Peyer's patch (tissue), 4 donors: ENCODE data around the gene YY1. TPM values are rescaled to one million over a fixed set of nuclear protein-coding genes. Genes with fewer than 3 reads are reported as not detected.
A peak's percentile ranks its signal among the peaks of the same experiment; 100 is the strongest.

ENCODE experiments used
- DNase-seq, 3 donors: peaks; one replicate each; pipeline ENCODE4 v3.0.0-alpha.2; 2017 to 2019
- H3K27ac ChIP-seq, 4 donors: fragments of 200-600 bp; sonication (generic); one replicate each; pipeline ENCODE4 v1.5.1; 2016 to 2019
- H3K27me3 ChIP-seq, 2 donors: fragments of 200-600 bp; sonication (generic); one replicate each; pipeline ENCODE4 v1.5.1; 2019
- H3K36me3 ChIP-seq, 3 donors: fragments of 200-600 bp; sonication (generic); one replicate each; pipeline ENCODE4 v1.5.1; 2016 to 2019
- H3K4me1 ChIP-seq, 4 donors: fragments of 200-600 bp; sonication (generic); one replicate each; pipeline ENCODE4 v1.5.1; 2016 to 2019
- H3K4me3 ChIP-seq, 4 donors: fragments of 200-600 bp; sonication (generic); 1 replicate in 3 of 4; 2 replicates in 1 of 4; pipeline ENCODE4 v1.5.1; 2016 to 2019; ENCODE audit warnings: mild to moderate bottlenecking in 1 of 4
- H3K9me3 ChIP-seq, 4 donors: fragments of 200-600 bp; sonication (generic); one replicate each; pipeline ENCODE4 v1.5.1; 2016 to 2019; ENCODE audit warnings: mild to moderate bottlenecking in 1 of 4
- POLR2A ChIP-seq, 2 donors: fragments of 450-650 bp; IDR thresholded peaks; one replicate each; pipeline ENCODE4 v1.5.1; 2017; ENCODE audit warnings: antibody characterized with exemption in 2 of 2, mild to moderate bottlenecking in 2 of 2, moderate library complexity in 2 of 2
- total RNA-seq, 4 donors: library from RNA; depleted of rRNA; stranded (reverse); fragments of >200 nt; gene quantifications; one replicate each; pipeline ENCODE4 v1.1.0, GENCODE V29; 2016
- TF ChIP-seq, protein P1 (sequence below), 6 experiments: fragments of 450-650 bp in 4 of 6; fragments of 200-600 bp in 2 of 6; sonication (generic) in 1 of 6; IDR thresholded peaks; one replicate each; pipeline ENCODE4 v1.5.1; 2017 to 2019; ENCODE audit warnings: antibody characterized with exemption in 6 of 6, mild to moderate bottlenecking in 3 of 6, moderate library complexity in 1 of 6

Gene YY1
- total RNA-seq, 4 donors from 2014 or later = 42.0 to 63.5 (median 50.9) TPM

DNA sequence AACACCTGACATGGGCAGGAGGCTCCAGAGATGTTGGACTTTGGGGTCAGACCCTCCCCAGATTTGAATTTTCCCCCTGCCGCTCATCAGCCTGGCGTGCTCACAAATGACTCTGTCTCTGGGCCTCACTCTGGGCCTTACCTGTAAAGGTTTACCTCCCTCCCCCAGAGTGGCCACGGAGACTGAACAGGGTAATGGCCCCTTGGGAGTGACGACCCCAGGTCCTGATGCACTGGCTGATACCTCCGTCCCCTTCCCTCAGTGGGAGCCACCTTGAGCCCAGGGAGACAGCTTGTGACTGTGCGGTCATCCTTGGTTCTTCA is 60.3 kb downstream of the YY1 start:
- Histone ChIP-seq H3K36me3 (no peaks in the 10 kb centered on the region), H3K27ac (no peak overlapping the region), H3K9me3 (no peaks in the 10 kb centered on the region), H3K27me3 (no peaks in the 10 kb centered on the region), H3K4me3 (no peak overlapping the region), H3K4me1 (peaks cover 0 to 37% (median 8%) of the 10 kb centered on the region in 4 donors)
- no peak for DNase-seq
- TF ChIP-seq POLR2A (IDR thresholded peaks at IDR 0.05) = no peak
- TF ChIP-seq, protein P1, sequence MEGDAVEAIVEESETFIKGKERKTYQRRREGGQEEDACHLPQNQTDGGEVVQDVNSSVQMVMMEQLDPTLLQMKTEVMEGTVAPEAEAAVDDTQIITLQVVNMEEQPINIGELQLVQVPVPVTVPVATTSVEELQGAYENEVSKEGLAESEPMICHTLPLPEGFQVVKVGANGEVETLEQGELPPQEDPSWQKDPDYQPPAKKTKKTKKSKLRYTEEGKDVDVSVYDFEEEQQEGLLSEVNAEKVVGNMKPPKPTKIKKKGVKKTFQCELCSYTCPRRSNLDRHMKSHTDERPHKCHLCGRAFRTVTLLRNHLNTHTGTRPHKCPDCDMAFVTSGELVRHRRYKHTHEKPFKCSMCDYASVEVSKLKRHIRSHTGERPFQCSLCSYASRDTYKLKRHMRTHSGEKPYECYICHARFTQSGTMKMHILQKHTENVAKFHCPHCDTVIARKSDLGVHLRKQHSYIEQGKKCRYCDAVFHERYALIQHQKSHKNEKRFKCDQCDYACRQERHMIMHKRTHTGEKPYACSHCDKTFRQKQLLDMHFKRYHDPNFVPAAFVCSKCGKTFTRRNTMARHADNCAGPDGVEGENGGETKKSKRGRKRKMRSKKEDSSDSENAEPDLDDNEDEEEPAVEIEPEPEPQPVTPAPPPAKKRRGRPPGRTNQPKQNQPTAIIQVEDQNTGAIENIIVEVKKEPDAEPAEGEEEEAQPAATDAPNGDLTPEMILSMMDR (IDR thresholded peaks at IDR 0.05) = no peak

DNA sequence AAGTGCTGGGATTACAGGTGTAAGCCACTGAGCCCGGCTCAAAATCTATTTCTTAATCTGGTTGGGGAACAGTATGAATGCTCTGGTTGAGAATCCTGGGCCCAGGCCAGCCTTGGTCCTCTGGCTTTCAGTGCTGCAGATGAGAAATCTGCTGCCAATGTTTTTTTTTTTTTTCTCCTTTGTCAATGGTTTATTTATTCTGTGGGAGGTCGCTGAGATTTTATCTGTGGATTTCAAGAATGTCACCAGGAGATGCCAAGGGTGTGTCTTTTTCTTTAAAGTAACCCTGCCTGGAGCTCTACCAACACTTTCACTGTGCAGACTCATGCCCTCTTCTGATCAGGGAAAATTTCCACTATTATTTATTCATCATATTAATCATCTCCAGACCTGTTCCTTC is 63.7 kb downstream of the YY1 start:
- no peaks in the 10 kb centered on the region for H3K27me3 ChIP-seq
- DNase-seq = no peak
- H3K27ac ChIP-seq = no peak overlapping the region
- TF ChIP-seq, protein P1 (IDR thresholded peaks at IDR 0.05) = no peak
- TF ChIP-seq POLR2A (IDR thresholded peaks at IDR 0.05) = no peak
- H3K36me3 ChIP-seq = no peaks in the 10 kb centered on the region
- H3K4me3 ChIP-seq = no peak overlapping the region
- H3K9me3 ChIP-seq = no peaks in the 10 kb centered on the region
- peaks cover 0 to 39% (median 9%) of the 10 kb centered on the region in 4 donors for H3K4me1 ChIP-seq

- Histone ChIP-seq H3K4me3 (no peak overlapping the region), H3K4me1 (peaks cover 0 to 39% (median 6%) of the 10 kb centered on the region in 4 donors), H3K36me3 (no peaks in the 10 kb centered on the region), H3K9me3 (no peaks in the 10 kb centered on the region), H3K27ac (no peak overlapping the region), H3K27me3 (no peaks in the 10 kb centered on the region)
- no peak for TF ChIP-seq POLR2A (IDR thresholded peaks at IDR 0.05)
- TF ChIP-seq, protein P1 (IDR thresholded peaks at IDR 0.05) = peak in 5 of 6 experiments; percentile 17 to 53 (median 37)
- no peak for DNase-seq
These were observed 64.2 kb downstream of the YY1 start for GRCh38 chr14:100303179-100303578.

- Histone ChIP-seq H3K4me3 (no peak overlapping the region), H3K4me1 (peaks cover 0 to 39% (median 6%) of the 10 kb centered on the region in 4 donors)
These were observed 65.0 kb downstream of the YY1 start for GRCh38 chr14:100303925-100304324.

DNA sequence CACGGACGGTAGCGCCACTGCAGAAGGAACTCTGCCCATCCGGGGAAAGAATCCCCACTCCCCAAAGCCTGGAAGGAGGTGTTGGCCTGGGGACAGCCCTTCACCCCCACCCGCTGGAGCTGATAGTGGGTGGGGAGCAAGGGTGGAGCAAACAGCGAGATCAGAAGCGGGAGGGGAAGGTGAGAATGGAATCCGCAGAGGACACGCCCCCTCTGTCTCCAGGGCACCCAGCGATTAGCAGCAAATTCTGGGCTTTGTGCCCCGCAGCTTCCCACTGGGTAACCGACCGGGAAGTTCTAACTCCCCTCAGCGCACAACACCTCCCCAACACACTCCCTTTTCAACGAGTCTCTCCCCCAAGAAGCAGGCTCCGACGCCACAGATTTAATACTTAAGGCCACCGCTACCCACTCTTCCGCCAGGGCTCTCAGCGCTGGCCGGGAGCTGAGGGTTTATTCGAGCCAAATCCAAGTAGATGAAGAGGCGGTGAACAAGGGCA is 65.9 kb downstream of the YY1 start:
- DNase-seq = peak in 2 of 3 donors; percentile 69 to 72
- TF ChIP-seq, protein P1 (IDR thresholded peaks at IDR 0.05) = no peak
- TF ChIP-seq POLR2A (IDR thresholded peaks at IDR 0.05) = no peak
- Histone ChIP-seq H3K9me3 (no peaks in the 10 kb centered on the region), H3K4me3 (peak overlapping the region; percentile 81 to 93 (median 83)), H3K27ac (peak overlapping the region; percentile 77 to 90 (median 81)), H3K4me1 (peaks cover 0 to 39% (median 6%) of the 10 kb centered on the region in 4 donors), H3K36me3 (no peaks in the 10 kb centered on the region), H3K27me3 (no peaks in the 10 kb centered on the region)

More at GRCh38 chr14:100303925-100304324, 65.0 kb downstream of the YY1 start:
- TF ChIP-seq, protein P1 (IDR thresholded peaks at IDR 0.05) = no peak
- TF ChIP-seq POLR2A (IDR thresholded peaks at IDR 0.05) = no peak
- DNase-seq = no peak
- H3K36me3 ChIP-seq = no peaks in the 10 kb centered on the region
- H3K27me3 ChIP-seq = no peaks in the 10 kb centered on the region
- no peak overlapping the region for H3K27ac ChIP-seq
- H3K9me3 ChIP-seq = no peaks in the 10 kb centered on the region
